Measurements from ENCODE around the gene UNC5C.
A peak's percentile ranks its signal among the peaks of the same experiment; 100 is the strongest.

The UNC5C gene

GRCh38 chr4:95548738-95549245 is at the start of gene UNC5C:
Gene UNC5C (minus strand): TSS chr4:95548973.
- no peak for DNase-seq

GRCh38 chr4:95596676-95597075 is 47.9 kb upstream of the UNC5C start:
- DNase-seq: no peak

DNA sequence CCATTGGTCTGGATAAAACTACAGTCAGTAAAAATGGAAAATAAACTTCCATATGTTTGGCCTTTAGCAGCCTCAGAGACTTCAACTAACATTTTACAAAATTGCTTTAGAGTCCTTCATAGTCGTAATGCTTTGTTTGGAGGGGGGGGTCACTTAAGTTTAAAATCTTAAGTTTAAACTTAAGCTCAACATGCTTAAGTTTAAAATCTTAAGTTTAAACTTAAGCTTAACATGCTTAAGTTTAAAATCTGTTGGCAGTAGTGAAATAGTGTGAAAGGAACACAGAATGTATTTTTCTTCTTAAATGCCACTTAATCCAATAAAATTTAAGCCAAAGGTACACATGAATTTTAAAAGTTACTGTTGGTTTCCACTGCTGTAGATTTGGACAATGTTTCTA is 45.9 kb upstream of the UNC5C start:
- DNase-seq: no peak

DNA sequence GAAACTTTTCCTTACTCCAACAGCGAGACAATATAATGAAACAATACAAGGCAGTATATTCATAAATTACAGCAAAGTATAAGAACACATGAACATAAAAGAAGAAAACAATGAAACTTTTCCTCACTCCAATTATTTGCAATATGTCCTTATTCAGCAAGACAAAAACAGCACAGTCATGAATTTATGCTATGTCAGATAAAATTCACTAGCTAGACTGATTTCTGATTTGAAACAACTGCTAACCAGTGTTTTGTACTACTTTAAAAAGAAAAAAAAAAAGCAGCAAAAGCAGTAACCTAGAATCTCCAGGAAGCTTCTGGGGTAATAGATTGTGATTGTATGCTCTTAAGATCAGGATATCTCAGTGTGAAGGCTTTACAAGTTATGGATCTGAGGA is 45.2 kb upstream of the UNC5C start:
- DNase-seq: no peak

DNA sequence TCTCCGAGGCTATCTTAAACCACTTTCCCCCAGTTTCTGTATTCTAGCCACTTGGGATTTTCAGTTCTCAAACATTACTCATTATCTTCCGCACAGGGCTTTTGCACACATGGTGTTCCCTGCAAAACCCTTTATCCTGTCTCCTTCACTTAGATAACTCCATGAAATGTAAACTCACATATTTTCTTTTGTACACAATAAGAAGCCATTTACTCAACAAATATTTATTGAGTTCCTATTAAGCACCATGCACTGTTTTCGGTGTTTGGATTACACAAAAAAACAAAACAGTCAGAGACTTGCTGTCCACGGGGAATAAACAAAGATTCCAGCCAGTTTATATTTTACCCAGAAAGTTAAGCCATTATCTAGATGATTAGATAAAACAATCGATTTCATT is 42.5 kb upstream of the UNC5C start:
- no peak for DNase-seq

GRCh38 chr4:95590615-95591014 is 41.8 kb upstream of the UNC5C start:
- DNase-seq: no peak

GRCh38 chr4:95585016-95585695 is 36.4 kb upstream of the UNC5C start:
- DNase-seq: no peak

- no peak for DNase-seq
Observed at GRCh38 chr4:95580226-95580625, 31.5 kb upstream of the UNC5C start.

DNA sequence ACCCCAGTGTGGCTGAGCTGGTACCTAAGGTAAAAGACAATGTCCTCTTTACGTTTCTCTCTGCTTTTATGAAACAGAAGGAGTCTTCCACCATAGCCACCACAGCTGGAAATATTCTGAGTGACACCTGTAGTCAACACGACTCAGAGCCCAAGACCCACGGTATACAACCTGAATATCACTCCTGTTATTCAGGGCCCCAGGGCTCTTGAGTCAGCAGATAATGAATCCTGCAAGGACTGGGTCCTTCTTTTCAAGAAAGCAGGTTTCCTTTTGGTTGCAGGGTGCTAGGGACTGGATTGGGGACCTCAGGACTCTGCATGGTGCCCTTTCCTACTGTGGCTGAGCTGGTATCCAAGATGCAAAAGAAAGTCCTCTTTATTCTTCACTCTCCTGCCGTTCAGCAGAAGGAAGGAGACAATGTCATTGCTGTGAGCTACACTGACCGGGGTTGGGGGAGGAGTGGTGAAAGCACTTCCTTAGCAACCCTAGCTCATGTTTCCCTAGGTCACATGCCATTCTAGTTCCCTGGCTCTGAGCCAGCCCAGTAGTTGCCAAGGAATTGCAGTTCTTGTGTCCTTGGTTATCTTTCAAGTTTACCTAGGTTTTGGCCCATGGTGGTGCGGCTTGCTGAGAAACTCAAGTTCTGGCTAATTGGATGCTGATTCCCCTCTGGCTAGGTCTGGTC is 23.7 kb upstream of the UNC5C start:
- no peak for DNase-seq

GRCh38 chr4:95571577-95571976 is 22.8 kb upstream of the UNC5C start:
- DNase-seq: no peak

- DNase-seq: no peak
Observed at GRCh38 chr4:95563638-95564337, 15.0 kb upstream of the UNC5C start.

DNA sequence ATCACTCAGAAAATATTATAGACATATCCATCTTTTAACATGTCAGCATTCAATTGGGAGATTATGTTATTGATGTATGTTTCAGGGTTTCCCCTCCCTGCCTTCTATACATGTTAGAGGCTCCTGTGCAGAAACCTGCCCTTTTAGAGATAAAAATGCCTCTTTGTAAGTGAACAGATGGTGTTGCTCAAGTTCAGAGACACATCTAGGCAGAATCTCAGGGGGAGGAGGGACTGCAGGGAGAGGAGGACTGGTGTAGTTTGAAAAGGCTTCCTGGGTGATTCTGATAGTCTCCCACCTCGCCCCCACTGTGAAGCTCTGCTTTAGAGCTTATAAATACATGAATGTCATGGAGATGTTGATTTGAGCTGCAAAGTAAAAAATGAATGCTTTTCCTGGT is 12.0 kb upstream of the UNC5C start:
- DNase-seq: no peak

DNA sequence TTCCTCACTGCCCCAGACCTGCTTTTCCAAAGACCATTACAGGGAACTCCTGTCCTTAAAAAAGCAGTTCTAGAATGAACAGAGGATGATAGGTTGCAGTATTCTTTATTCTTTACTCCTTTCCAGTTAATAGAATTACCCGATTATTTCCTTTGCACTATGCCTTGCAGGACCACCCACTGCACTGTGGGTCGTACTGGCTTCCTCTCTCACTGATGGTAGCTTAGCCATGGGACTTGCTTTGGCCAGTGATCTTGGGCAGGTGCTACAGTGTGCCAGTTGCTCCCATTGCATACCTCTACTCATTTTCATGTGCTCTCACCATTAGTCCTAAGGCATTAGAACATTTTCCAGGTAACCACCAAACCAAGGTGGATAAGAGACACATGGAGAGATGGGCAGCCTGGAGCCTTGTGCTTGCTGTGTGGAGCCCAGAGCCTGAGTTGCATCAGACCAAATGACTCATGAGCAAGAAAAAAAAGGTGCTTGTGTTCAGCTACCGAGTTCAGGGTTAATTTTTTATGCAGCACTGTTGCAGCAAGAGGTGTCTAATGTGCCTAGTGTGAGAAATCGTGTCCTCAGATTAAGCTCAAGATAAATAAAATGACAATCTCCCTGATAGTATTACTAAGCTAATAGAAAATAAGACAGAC is 7.6 kb upstream of the UNC5C start:
- DNase-seq: no peak

DNA sequence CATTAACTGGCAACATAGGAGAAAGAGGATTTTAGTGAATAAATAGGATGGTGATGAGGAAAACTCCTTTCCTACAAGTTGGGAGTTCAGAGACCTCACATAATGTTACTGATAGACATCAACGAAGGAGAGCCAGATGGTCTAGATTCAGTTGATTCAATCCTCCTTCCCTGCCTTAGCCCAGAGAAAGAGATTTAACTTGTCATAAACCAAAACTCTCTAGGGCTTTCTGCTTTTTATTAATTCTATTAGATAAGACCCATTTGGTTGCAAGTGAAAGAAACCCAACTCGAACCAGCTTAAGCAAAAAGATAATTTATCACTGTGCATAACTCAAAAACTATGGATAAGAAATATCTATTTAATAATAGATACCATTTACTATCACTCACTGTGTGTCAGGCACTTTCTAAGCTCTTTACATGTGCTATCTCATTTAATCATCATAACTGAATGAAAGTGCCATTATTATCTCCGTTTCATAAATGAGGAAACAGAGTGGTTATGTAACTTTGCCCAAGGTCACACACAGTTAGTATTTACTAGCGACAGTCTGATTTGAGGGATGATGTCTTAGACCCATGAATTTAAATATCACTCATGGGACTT is 4.3 kb upstream of the UNC5C start:
- DNase-seq: no peak

GRCh38 chr4:95551653-95552052 is 2.9 kb upstream of the UNC5C start:
- no peak for DNase-seq

GRCh38 chr4:95550115-95550987 is 1.6 kb upstream of the UNC5C start:
- DNase-seq: no peak

DNA sequence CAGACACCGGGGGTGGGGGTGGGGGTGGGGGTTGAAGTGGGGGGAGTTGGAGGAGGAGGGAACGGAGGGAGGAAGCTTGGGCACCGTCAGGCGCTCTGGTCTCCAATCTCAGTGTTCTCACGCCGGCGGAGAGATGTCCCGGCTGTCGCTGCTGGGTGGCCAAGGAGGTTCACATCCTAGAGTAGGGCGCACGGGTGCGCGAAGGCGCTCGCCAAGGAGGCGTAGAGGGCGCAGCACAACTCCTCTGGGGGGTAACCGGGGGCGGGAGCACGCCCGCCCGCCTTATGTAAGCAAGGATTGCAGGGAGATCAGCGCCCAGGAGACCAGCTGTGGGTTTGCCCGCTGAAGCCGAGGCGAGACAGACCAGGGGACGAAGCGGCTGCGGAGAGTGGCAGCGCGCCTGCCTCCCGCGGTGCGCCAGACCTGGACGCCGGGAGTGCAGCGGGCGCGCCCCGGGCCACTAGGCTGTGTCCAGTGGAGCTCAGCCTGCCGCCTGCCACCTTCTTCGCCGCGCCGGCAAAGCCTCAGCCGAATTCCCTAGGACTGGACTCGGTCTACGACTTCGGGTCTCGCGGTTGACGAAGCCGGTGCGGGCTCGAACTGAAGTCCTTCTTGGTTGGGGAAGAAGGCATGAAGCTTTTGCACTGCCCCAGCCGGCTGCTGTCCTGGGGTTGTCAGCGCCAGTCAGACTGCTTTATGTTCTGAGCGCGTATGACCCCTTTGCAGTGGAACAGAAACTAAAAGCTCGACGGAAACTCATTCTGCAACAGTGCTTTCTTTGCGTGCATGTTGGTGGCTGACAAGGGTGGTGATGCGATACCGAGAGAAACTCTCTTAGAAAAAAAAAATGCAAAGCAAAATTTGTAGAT is 707 bp upstream of the UNC5C start:
- peak; percentile 34 to 44 for DNase-seq

GRCh38 chr4:95547715-95548471 is 880 bp downstream of the UNC5C start:
- peak in 1 of 2 experiments; percentile 23 for DNase-seq

DNA sequence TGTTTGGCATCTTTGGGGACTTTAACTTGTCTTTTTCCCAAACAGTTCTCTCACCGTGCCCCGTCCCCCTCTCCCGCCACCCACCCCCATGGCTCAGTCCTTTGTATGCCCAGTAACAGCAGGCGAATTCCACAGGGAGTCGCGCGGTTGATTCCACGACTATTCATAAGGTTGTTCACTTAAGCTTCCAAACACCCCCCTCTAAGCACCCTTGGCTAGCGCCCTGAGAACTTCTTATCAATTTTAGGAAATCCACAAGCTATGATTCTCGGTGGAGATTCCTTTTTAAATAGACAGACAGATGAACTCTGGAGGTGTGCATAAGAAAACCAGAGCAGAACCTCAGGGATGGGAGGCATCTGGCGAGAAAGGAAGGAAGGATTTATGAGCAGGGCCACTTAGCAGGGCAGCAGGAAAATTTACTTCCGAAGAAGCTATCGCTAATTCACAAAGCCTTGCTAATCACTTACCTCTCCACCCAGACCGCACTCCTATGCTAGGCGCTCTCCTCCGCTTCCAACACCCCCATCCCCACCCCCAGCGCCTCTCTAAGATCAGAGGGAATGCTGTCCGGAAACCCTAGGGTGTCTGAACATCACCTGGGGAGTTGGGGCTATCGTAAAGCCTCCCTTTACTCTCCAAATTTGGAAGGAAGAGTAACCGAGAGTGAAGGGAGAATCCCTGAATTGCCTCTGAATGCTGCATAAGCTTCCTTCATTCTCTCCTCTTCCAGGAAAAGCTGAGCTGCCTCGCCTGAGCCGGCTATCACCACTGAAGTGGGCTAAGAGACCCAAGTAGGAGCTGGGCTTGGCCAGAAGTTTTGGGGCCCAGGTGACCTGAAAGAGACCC is 1.7 kb downstream of the UNC5C start:
- DNase-seq: no peak
